GM23338 (cell line): ENCODE measurements around the gene SH2D5. TPM values are rescaled to one million over a fixed set of nuclear protein-coding genes. Genes with fewer than 3 reads are reported as not detected.

Source experiments
- ATAC-seq: fragments of 200-7000 bp; cut with Tn5 transposase; 3 replicates; pipeline ENCODE4 v1.9.1; 2020
- DNase-seq: peaks from one replicate; pipeline ENCODE4 v3.0.0-alpha.2; 2015; ENCODE audit warnings: low spot score
- H2AFZ ChIP-seq: fragments of 200-600 bp; sonication (generic); 2 replicates; pipeline ENCODE4 v1.8.0; 2016; ENCODE audit warnings: antibody characterized with exemption, mild to moderate bottlenecking, moderate library complexity
- H3F3A ChIP-seq: fragments of 200-600 bp; sonication (generic); replicated peaks from 2 replicates; pipeline ENCODE4 v1.8.0; 2017; ENCODE audit warnings: antibody characterized with exemption, mixed run types, low read depth
- H3K27ac ChIP-seq: fragments of 200-600 bp; sonication (generic); 2 replicates; pipeline ENCODE4 v1.6.1; 2016; ENCODE audit warnings: low read depth
- H3K27me3 ChIP-seq: fragments of 200-600 bp; sonication (generic); 2 replicates; pipeline ENCODE4 v1.8.0; 2016; ENCODE audit warnings: mild to moderate bottlenecking, mixed run types, moderate library complexity; ENCODE audit not compliant: insufficient read depth
- H3K36me3 ChIP-seq: fragments of 200-600 bp; sonication (generic); 2 replicates; pipeline ENCODE4 v1.8.0; 2016; ENCODE audit warnings: mild to moderate bottlenecking; ENCODE audit not compliant: insufficient read depth
- H3K4me1 ChIP-seq: fragments of 200-600 bp; sonication (generic); 2 replicates; pipeline ENCODE4 v1.8.0; 2016; ENCODE audit warnings: mild to moderate bottlenecking, moderate library complexity; ENCODE audit not compliant: insufficient read depth
- H3K4me2 ChIP-seq: fragments of 200-600 bp; sonication (generic); 2 replicates; pipeline ENCODE4 v1.7.1; 2017; ENCODE audit warnings: mixed run types
- H3K4me3 ChIP-seq: fragments of 200-600 bp; sonication (generic); 2 replicates; pipeline ENCODE4 v1.6.1; 2016; ENCODE audit warnings: mixed run types
- H3K79me2 ChIP-seq: fragments of 200-600 bp; sonication (generic); replicated peaks from 2 replicates; pipeline ENCODE4 v1.8.0; 2017; ENCODE audit warnings: mild to moderate bottlenecking; ENCODE audit not compliant: insufficient read depth
- H3K9me2 ChIP-seq: fragments of 200-600 bp; sonication (generic); 2 replicates; pipeline ENCODE4 v1.8.0; 2017; ENCODE audit not compliant: insufficient read depth
- H4K20me1 ChIP-seq: fragments of 200-600 bp; sonication (generic); replicated peaks from 2 replicates; pipeline ENCODE4 v1.8.0; 2017; ENCODE audit warnings: mild to moderate bottlenecking; ENCODE audit not compliant: insufficient read depth
- H3K27ac Mint-ChIP-seq: 2 replicates; pipeline ENCODE4 v1.8.0; 2020; ENCODE audit warnings: inconsistent platforms, mild to moderate bottlenecking, moderate library complexity, mixed read lengths
- H3K27me3 Mint-ChIP-seq: 3 replicates; pipeline ENCODE4 v1.8.0; 2022; ENCODE audit warnings: low read depth, mild to moderate bottlenecking, moderate library complexity, mixed read lengths, inconsistent platforms; ENCODE audit not compliant: insufficient read depth, poor library complexity
- H3K36me3 Mint-ChIP-seq: 3 replicates; pipeline ENCODE4 v1.8.0; 2021; ENCODE audit warnings: low read depth, mild to moderate bottlenecking, inconsistent platforms, moderate library complexity, mixed read lengths
- H3K4me1 Mint-ChIP-seq: 3 replicates; pipeline ENCODE4 v1.8.0; 2020; ENCODE audit warnings: mild to moderate bottlenecking, inconsistent platforms, mixed read lengths
- H3K4me3 Mint-ChIP-seq: 3 replicates; pipeline ENCODE4 v1.8.0; 2021; ENCODE audit warnings: moderate library complexity, mild to moderate bottlenecking, inconsistent platforms, mixed read lengths
- H3K9me3 Mint-ChIP-seq: 3 replicates; pipeline ENCODE4 v1.8.0; 2020; ENCODE audit warnings: moderate library complexity, mild to moderate bottlenecking, inconsistent platforms, mixed read lengths
- CREB1 ChIP-seq: fragments of 250-450 bp; sonication (Bioruptor Pico); IDR thresholded peaks from 2 replicates; pipeline ENCODE4 v1.5.0; 2020; ENCODE audit warnings: low read depth, mild to moderate bottlenecking, moderate library complexity
- CTCF ChIP-seq, 2 experiments: fragments of 200-600 bp in 1 of 2; sonication (generic) in 1 of 2; conservative IDR thresholded peaks; 2 replicates each; pipeline versions ENCODE4 v1.5.1 to v1.6.1; 2016 to 2017; ENCODE audit warnings: antibody characterized with exemption in 2 of 2, low read depth in 2 of 2, mild to moderate bottlenecking in 2 of 2, moderate library complexity in 1 of 2
- ETS1 ChIP-seq: IDR thresholded peaks from 2 replicates; pipeline ENCODE4 v1.6.1; 2016; ENCODE audit warnings: antibody characterized with exemption
- EZH2phosphoT487 ChIP-seq: fragments of 200-600 bp; sonication (generic); IDR thresholded peaks from one replicate; pipeline ENCODE4 v1.8.1; 2018; ENCODE audit warnings: antibody characterized with exemption; ENCODE audit not compliant: unreplicated experiment
- JUNB ChIP-seq: IDR thresholded peaks from one replicate; pipeline ENCODE4 v1.6.1; 2016; ENCODE audit warnings: antibody characterized with exemption; ENCODE audit not compliant: unreplicated experiment
- POLR2AphosphoS5 ChIP-seq: IDR thresholded peaks from 2 replicates; pipeline ENCODE4 v1.6.1; 2016; ENCODE audit warnings: antibody characterized with exemption, low read depth
- REST ChIP-seq: IDR thresholded peaks from one replicate; pipeline ENCODE4 v1.6.1; 2018; ENCODE audit warnings: antibody characterized with exemption; ENCODE audit not compliant: unreplicated experiment
- STAT1 ChIP-seq: IDR thresholded peaks from one replicate; pipeline ENCODE4 v1.6.1; 2016; ENCODE audit warnings: antibody characterized with exemption; ENCODE audit not compliant: unreplicated experiment
- ZNF114 ChIP-seq: fragments of 250-450 bp; sonication (Bioruptor Pico); IDR thresholded peaks from 2 replicates; pipeline ENCODE4 v1.5.0; 2020; ENCODE audit warnings: mild to moderate bottlenecking, moderate library complexity
- ZNF331 ChIP-seq: fragments of 250-450 bp; sonication (Bioruptor Pico); IDR thresholded peaks from 2 replicates; pipeline ENCODE4 v1.5.0; 2020; ENCODE audit warnings: low read depth, mild to moderate bottlenecking, moderate library complexity
- polyA plus RNA-seq: library from polyadenylated mRNA; unstranded; fragments of >200 nt; fragmentation: Nextera tagmentation; extraction: Ambion mirVana; gene quantifications from 2 replicates; pipeline ENCODE4 v1.2.1, GENCODE V29; 2016
- total RNA-seq: library from RNA; depleted of rRNA; stranded (reverse); fragments of >200 nt; shearing (Covaris generic); gene quantifications from 2 replicates; pipeline ENCODE4 v1.2.3, GENCODE V29; 2014
- TF ChIP-seq, protein P1 (sequence below): fragments of 250-450 bp; sonication (Bioruptor Pico); IDR thresholded peaks from 2 replicates; pipeline ENCODE4 v1.5.0; 2020; ENCODE audit warnings: mild to moderate bottlenecking, moderate library complexity

The SH2D5 gene
- total and polyA plus RNA-seq, 2 experiments from 2014 or later = 5.0 to 24.8 TPM

DNA sequence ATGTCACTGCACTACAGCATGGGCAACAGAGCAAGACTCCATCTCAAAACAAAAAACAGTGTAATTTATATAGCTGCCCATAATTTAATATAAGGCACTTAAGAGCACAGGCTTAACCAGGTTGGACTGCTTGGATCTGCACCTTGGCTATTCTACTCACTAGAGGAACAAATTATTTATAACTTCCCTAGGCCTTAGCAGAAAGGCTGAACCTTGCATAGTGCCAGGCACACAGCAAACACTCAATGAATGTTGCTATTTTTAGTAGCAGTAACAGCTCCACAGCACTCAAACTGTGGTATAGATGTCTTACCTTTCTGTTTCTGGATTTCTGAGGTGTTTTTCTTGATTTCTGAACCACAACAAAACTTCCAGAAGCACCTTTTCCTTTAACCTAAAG is 34.8 kb upstream of the SH2D5 start:
- H3K4me3 Mint-ChIP-seq = no peak overlapping the region
- DNase-seq = no peak
- peaks cover 10% of the 10 kb centered on the region; the same call in 2 of the 3 replicates for H3K4me1 Mint-ChIP-seq
- no peak overlapping the region for H3K27ac ChIP-seq
- H3F3A ChIP-seq = no peaks in the 10 kb centered on the region; the same call in 1 of the 2 replicates
- H4K20me1 ChIP-seq = peaks cover 21% of the 10 kb centered on the region
- no peaks in the 10 kb centered on the region for H3K27me3 ChIP-seq
- H3K9me3 Mint-ChIP-seq = no peaks in the 10 kb centered on the region
- no peaks in the 10 kb centered on the region for H3K79me2 ChIP-seq
- peaks cover 11% of the 10 kb centered on the region; the same call in 1 of the 2 replicates for H3K4me1 ChIP-seq
- H3K36me3 Mint-ChIP-seq = peaks cover 87% of the 10 kb centered on the region
- peaks cover 6% of the 10 kb centered on the region for H3K27me3 Mint-ChIP-seq
- no peak overlapping the region for H3K27ac Mint-ChIP-seq
- no peak for TF ChIP-seq EZH2phosphoT487
- no peak for TF ChIP-seq CREB1
- TF ChIP-seq ETS1 = no peak
- TF ChIP-seq, protein P1, sequence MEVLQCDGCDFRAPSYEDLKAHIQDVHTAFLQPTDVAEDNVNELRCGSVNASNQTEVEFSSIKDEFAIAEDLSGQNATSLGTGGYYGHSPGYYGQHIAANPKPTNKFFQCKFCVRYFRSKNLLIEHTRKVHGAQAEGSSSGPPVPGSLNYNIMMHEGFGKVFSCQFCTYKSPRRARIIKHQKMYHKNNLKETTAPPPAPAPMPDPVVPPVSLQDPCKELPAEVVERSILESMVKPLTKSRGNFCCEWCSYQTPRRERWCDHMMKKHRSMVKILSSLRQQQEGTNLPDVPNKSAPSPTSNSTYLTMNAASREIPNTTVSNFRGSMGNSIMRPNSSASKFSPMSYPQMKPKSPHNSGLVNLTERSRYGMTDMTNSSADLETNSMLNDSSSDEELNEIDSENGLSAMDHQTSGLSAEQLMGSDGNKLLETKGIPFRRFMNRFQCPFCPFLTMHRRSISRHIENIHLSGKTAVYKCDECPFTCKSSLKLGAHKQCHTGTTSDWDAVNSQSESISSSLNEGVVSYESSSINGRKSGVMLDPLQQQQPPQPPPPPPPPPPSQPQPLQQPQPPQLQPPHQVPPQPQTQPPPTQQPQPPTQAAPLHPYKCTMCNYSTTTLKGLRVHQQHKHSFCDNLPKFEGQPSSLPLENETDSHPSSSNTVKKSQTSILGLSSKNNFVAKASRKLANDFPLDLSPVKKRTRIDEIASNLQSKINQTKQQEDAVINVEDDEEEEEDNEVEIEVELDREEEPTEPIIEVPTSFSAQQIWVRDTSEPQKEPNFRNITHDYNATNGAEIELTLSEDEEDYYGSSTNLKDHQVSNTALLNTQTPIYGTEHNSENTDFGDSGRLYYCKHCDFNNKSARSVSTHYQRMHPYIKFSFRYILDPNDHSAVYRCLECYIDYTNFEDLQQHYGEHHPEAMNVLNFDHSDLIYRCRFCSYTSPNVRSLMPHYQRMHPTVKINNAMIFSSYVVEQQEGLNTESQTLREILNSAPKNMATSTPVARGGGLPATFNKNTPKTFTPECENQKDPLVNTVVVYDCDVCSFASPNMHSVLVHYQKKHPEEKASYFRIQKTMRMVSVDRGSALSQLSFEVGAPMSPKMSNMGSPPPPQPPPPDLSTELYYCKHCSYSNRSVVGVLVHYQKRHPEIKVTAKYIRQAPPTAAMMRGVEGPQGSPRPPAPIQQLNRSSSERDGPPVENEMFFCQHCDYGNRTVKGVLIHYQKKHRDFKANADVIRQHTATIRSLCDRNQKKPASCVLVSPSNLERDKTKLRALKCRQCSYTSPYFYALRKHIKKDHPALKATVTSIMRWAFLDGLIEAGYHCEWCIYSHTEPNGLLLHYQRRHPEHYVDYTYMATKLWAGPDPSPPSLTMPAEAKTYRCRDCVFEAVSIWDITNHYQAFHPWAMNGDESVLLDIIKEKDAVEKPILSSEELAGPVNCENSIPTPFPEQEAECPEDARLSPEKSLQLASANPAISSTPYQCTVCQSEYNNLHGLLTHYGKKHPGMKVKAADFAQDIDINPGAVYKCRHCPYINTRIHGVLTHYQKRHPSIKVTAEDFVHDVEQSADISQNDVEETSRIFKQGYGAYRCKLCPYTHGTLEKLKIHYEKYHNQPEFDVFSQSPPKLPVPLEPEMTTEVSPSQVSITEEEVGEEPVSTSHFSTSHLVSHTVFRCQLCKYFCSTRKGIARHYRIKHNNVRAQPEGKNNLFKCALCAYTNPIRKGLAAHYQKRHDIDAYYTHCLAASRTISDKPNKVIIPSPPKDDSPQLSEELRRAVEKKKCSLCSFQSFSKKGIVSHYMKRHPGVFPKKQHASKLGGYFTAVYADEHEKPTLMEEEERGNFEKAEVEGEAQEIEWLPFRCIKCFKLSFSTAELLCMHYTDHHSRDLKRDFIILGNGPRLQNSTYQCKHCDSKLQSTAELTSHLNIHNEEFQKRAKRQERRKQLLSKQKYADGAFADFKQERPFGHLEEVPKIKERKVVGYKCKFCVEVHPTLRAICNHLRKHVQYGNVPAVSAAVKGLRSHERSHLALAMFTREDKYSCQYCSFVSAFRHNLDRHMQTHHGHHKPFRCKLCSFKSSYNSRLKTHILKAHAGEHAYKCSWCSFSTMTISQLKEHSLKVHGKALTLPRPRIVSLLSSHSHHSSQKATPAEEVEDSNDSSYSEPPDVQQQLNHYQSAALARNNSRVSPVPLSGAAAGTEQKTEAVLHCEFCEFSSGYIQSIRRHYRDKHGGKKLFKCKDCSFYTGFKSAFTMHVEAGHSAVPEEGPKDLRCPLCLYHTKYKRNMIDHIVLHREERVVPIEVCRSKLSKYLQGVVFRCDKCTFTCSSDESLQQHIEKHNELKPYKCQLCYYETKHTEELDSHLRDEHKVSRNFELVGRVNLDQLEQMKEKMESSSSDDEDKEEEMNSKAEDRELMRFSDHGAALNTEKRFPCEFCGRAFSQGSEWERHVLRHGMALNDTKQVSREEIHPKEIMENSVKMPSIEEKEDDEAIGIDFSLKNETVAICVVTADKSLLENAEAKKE = no peak
- no peak for TF ChIP-seq ZNF331
- TF ChIP-seq STAT1 = no peak
- TF ChIP-seq JUNB = no peak
- no peak for TF ChIP-seq REST
- no peak for TF ChIP-seq POLR2AphosphoS5
- no peak for TF ChIP-seq CTCF (conservative IDR thresholded peaks at IDR 0.05; ENCODE audit: low read depth in 2 of 2)
- no peak for TF ChIP-seq ZNF114 (CRISPR knock-in tag)
- H3K4me3 ChIP-seq = no peak overlapping the region
- ATAC-seq = no peak
- H2AFZ ChIP-seq = no peak overlapping the region
- no peak overlapping the region for H3K4me2 ChIP-seq
- peaks cover 63% of the 10 kb centered on the region for H3K36me3 ChIP-seq
- no peaks in the 10 kb centered on the region for H3K9me2 ChIP-seq
